ENCODE measurements around the gene ADCY2. TPM values are rescaled to one million over a fixed set of nuclear protein-coding genes. Genes with fewer than 3 reads are reported as not detected.

The ADCY2 gene
- total and polyA plus RNA-seq, 2 experiments from 2014 or later, result 23.8 to 74.9 TPM

- Histone ChIP-seq H3K4me3 (no peak overlapping the region), H3K79me2 (replicated peaks; ENCODE audit: insufficient read depth) (peaks cover 6% of the 10 kb centered on the region), H3F3A (replicated peaks; ENCODE audit: low read depth) (no peaks in the 10 kb centered on the region), H3K27me3 (ENCODE audit: insufficient read depth) (no peaks in the 10 kb centered on the region), H3K4me2 (peak overlapping the region; percentile 47), H3K4me1 (ENCODE audit: insufficient read depth) (peaks cover 21% of the 10 kb centered on the region), H3K36me3 (ENCODE audit: insufficient read depth) (no peaks in the 10 kb centered on the region), H3K27ac (ENCODE audit: low read depth) (no peak overlapping the region), H4K20me1 (replicated peaks; ENCODE audit: insufficient read depth) (no peaks in the 10 kb centered on the region), H2AFZ (no peak overlapping the region), H3K9me2 (ENCODE audit: insufficient read depth) (no peaks in the 10 kb centered on the region; the same call in 1 of the 2 replicates)
- Mint-ChIP-seq H3K27ac (no peak overlapping the region), H3K4me3 (no peak overlapping the region), H3K4me1 (peaks cover 38% of the 10 kb centered on the region), H3K9me3 (peaks cover under 1% of the 10 kb centered on the region; the same call in 2 of the 3 replicates), H3K36me3 (ENCODE audit: low read depth) (peaks cover 27% of the 10 kb centered on the region), H3K27me3 (ENCODE audit: insufficient read depth, low read depth, poor library complexity) (peaks cover 7% of the 10 kb centered on the region)
- TF ChIP-seq ZNF331 (CRISPR knock-in tag; IDR thresholded peaks at IDR 0.05; ENCODE audit: low read depth) (no peak), NANOG (IDR thresholded peaks at IDR 0.05; ENCODE audit: borderline replicate concordance) (peak; percentile 30; the same call in 1 of the 2 replicates), ZNF462 (CRISPR knock-in tag; IDR thresholded peaks at IDR 0.05) (peak; percentile 94)
- TF ChIP-seq, protein P1, sequence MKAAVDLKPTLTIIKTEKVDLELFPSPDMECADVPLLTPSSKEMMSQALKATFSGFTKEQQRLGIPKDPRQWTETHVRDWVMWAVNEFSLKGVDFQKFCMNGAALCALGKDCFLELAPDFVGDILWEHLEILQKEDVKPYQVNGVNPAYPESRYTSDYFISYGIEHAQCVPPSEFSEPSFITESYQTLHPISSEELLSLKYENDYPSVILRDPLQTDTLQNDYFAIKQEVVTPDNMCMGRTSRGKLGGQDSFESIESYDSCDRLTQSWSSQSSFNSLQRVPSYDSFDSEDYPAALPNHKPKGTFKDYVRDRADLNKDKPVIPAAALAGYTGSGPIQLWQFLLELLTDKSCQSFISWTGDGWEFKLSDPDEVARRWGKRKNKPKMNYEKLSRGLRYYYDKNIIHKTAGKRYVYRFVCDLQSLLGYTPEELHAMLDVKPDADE (IDR thresholded peaks at IDR 0.05), result peak; percentile 22; the same call in 1 of the 2 replicates
- TF ChIP-seq, protein P2, sequence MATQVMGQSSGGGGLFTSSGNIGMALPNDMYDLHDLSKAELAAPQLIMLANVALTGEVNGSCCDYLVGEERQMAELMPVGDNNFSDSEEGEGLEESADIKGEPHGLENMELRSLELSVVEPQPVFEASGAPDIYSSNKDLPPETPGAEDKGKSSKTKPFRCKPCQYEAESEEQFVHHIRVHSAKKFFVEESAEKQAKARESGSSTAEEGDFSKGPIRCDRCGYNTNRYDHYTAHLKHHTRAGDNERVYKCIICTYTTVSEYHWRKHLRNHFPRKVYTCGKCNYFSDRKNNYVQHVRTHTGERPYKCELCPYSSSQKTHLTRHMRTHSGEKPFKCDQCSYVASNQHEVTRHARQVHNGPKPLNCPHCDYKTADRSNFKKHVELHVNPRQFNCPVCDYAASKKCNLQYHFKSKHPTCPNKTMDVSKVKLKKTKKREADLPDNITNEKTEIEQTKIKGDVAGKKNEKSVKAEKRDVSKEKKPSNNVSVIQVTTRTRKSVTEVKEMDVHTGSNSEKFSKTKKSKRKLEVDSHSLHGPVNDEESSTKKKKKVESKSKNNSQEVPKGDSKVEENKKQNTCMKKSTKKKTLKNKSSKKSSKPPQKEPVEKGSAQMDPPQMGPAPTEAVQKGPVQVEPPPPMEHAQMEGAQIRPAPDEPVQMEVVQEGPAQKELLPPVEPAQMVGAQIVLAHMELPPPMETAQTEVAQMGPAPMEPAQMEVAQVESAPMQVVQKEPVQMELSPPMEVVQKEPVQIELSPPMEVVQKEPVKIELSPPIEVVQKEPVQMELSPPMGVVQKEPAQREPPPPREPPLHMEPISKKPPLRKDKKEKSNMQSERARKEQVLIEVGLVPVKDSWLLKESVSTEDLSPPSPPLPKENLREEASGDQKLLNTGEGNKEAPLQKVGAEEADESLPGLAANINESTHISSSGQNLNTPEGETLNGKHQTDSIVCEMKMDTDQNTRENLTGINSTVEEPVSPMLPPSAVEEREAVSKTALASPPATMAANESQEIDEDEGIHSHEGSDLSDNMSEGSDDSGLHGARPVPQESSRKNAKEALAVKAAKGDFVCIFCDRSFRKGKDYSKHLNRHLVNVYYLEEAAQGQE (IDR thresholded peaks at IDR 0.05; ENCODE audit: unreplicated experiment), result no peak
- ATAC-seq (peak; percentile 80), DNase-seq (ENCODE audit: low spot score) (peak; percentile 68)
Measured at GRCh38 chr5:7663808-7664207, 267.9 kb downstream of the ADCY2 start.

All from GM23338 (cell line).